Measurements from ENCODE around the gene APMAP.

The APMAP gene

DNA sequence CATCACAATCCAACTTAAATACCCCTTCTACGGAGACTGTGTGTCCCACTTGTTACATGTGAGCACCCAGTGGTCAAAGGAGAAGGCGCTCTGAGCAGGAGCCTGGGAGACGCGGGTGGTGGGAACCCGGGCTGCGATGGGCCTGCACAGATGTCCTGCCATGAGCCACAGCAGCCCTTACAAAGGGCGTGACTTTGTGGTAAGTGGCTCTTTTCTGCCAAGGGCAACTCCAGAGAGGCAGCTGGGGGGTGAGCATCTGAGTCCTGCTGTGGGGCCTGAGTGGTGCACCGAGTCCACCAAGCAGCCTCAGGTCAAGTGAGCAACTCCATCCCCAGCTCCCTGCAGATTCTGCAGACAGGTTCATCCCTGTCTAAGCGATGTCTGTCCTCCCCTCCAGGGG, 77.1 kb downstream of the APMAP start:
- FAIRE-seq = no peak
- no peak for TF ChIP-seq POLR2A (IDR thresholded peaks at IDR 0.05; ENCODE audit: low read depth, low read length)
- DNase-seq (ENCODE audit: insufficient read length, low spot score) = no peak

DNA sequence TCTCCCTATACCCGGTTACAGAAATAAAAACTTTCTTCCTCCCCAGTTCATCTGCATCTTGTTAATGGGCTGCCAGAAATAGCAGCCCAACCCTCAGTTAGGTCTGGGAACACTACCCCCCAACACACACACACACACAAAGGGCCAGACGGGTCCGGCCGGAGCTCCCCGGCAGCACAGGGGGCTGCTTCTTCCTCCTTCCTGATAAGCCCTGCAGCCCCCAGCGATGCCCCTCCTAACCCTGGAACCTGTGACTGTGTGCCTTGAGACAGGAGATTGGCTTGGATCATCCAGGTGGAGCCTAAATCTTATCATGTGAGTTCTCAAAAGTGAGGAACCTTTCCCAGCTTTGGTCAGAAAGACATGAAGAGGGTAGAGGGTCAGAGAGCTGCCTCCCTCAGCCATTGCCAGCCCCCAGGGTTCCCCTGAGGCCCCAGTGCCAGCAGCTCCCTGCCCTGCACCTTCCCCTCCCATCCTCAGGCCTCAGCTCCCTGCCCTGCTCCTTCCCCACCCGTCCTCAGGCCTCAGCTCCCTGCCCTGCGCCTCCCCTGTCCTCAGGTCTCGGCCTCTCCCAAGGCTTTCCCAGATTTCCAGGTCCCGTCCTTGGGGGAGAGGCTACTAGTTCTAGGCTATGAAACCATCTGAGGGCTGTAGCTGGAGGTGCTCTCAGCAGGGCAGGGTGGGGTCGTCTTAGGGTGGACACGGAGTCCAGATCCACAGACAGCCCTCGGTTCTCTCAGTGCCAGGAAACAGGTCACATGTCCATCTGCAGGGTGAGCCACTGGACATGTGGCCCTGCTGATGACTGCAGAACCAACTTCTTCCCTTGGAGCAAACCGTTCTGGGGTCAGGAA, 77.9 kb downstream of the APMAP start:
- no peak for DNase-seq (ENCODE audit: insufficient read length, low spot score)
- TF ChIP-seq POLR2A (IDR thresholded peaks at IDR 0.05; ENCODE audit: low read depth, low read length) = no peak
- no peak for FAIRE-seq

DNA sequence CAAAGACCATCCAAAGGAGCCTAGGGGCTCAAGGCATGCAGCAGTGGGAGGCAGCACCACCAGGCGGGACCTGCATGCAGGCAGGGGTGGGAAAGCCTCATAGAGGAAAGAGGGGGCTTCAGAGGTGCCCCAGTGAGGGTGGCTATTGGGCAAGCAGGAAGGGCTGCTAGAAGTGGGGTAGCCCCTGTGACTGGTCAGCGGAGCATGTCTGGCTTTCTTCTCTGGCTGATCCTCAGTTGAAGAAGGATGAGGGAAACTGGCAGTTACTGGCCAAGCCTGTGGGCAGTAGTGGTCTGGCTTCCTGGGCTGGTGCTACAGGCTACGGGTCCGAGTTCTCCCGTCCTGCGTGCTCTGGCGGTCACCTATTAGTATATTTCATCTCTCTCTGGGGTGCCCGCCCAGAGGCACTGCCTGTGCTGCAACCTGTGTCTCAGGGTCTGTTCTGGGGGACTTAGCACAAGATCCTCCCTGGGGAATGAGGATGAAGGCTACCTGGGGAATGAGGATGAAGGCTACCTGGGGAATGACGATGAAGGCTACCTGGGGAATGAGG, 79.4 kb downstream of the APMAP start:
- DNase-seq (ENCODE audit: insufficient read length, low spot score) (no peak), FAIRE-seq (no peak)
- no peak for TF ChIP-seq POLR2A (IDR thresholded peaks at IDR 0.05; ENCODE audit: low read depth, low read length)

Data from H54 (cell line).